Measurements from ENCODE around the gene B4GALT5.

B4GALT5 gene

DNA sequence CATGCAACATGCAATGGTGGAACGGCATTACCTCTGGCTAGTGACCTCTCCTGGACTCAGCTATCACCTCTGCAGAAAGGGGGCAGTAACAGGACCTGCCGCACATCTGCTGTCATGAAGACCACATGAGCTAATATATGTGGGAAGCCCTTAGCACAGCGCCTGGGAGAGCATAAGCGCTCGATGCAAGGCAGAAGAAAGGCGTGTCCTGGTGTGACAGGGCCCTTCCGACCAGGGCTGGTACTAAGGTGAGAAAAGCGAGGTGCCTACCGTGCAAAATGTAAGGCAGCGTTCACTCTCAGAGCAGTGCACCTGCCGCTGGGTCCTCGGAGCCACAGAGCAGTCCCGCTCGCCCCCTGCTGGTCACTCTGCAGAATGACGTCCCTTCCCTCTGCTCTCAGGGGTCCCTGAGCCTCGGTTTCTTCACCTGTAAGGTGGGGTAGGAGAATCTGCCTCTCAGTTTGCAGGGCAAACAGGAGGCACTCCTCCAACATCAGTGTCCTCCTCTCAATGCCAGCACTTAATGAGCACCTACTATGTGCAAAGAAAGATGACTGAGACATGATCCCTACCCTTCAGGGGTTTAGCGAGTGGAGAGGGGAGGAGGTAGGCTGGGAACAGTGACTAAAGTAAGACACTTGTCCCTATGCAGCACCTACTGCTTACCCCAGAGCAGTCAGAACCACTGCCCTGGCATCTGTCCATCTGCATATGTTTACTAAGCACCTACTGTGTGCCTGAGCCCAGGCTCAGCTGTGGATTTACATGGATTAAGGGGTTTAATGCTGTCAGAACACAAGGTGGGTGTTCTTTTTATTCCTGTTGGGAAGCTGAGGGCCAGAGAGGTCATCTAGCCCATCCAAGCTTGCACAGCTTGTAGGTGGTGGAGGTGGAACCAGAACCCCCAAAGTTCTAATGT, 104.7 kb downstream of the B4GALT5 start:
- Histone ChIP-seq H3K4me1 (ENCODE audit: insufficient read depth, poor library complexity, severe bottlenecking) (peaks cover 11% of the 10 kb centered on the region), H3K9me3 (ENCODE audit: severe bottlenecking) (no peaks in the 10 kb centered on the region), H3K27me3 (ENCODE audit: insufficient read depth, poor library complexity, severe bottlenecking) (no peaks in the 10 kb centered on the region), H3K4me3 (ENCODE audit: severe bottlenecking) (no peak overlapping the region), H3K36me3 (ENCODE audit: low read depth) (no peaks in the 10 kb centered on the region), H3K27ac (ENCODE audit: poor library complexity, severe bottlenecking) (no peak overlapping the region)
- ATAC-seq (ENCODE audit: low read depth) (peak; percentile 58), DNase-seq (ENCODE audit: low spot score) (no peak)
- TF ChIP-seq, protein P1, sequence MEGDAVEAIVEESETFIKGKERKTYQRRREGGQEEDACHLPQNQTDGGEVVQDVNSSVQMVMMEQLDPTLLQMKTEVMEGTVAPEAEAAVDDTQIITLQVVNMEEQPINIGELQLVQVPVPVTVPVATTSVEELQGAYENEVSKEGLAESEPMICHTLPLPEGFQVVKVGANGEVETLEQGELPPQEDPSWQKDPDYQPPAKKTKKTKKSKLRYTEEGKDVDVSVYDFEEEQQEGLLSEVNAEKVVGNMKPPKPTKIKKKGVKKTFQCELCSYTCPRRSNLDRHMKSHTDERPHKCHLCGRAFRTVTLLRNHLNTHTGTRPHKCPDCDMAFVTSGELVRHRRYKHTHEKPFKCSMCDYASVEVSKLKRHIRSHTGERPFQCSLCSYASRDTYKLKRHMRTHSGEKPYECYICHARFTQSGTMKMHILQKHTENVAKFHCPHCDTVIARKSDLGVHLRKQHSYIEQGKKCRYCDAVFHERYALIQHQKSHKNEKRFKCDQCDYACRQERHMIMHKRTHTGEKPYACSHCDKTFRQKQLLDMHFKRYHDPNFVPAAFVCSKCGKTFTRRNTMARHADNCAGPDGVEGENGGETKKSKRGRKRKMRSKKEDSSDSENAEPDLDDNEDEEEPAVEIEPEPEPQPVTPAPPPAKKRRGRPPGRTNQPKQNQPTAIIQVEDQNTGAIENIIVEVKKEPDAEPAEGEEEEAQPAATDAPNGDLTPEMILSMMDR (IDR thresholded peaks at IDR 0.05; ENCODE audit: poor library complexity, severe bottlenecking), result peak; percentile 100

DNA sequence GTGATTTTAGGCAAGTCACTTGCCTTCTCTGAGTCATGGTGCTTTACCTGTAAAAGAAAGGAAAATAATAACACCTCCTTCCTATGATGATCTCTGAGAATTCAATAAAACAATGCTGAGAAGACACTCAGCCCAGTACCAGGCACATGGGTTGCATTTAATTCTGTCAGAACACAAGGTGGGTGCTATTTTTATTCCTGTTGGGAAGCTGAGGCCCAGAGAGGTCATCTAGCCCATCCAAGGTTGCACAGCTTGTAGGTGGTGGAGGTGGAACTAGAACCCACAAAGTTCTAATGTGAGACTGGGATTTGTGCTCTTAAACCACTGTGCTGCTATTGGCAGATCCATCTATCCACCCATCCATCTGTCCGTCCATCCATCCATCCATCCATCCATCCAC, 106.1 kb downstream of the B4GALT5 start:
- Histone ChIP-seq H3K27me3 (ENCODE audit: insufficient read depth, poor library complexity, severe bottlenecking) (no peaks in the 10 kb centered on the region), H3K9me3 (ENCODE audit: severe bottlenecking) (no peaks in the 10 kb centered on the region), H3K36me3 (ENCODE audit: low read depth) (no peaks in the 10 kb centered on the region), H3K4me3 (ENCODE audit: severe bottlenecking) (no peak overlapping the region), H3K4me1 (ENCODE audit: insufficient read depth, poor library complexity, severe bottlenecking) (peaks cover 11% of the 10 kb centered on the region), H3K27ac (ENCODE audit: poor library complexity, severe bottlenecking) (no peak overlapping the region)
- DNase-seq (ENCODE audit: low spot score), result no peak
- ATAC-seq (ENCODE audit: low read depth), result no peak
- TF ChIP-seq, protein P1 (IDR thresholded peaks at IDR 0.05; ENCODE audit: poor library complexity, severe bottlenecking), result no peak

DNA sequence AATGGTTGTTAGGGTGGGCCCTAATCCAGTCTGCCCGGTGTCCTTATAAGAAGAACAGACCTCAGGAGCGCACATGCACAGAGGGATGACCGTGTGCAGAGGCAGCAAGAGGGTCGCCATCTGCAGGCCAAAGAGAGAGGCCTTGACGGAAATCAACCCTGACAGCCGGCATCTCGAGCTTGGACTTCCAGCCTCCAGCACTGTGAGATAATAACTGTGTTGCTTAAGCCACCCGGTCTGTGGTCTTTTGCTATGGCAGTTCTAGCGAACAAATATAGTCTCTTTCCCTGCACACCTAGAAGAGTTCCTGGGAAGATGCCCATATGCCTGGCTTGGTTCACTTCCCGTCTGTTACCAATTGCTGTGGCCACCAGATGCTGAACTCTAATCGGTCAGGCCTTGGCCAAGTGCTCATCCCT, 110.5 kb downstream of the B4GALT5 start:
- DNase-seq (ENCODE audit: low spot score), result no peak
- H3K36me3 ChIP-seq (ENCODE audit: low read depth), result no peaks in the 10 kb centered on the region
- H3K27ac ChIP-seq (ENCODE audit: poor library complexity, severe bottlenecking), result no peak overlapping the region
- H3K27me3 ChIP-seq (ENCODE audit: insufficient read depth, poor library complexity, severe bottlenecking), result no peaks in the 10 kb centered on the region
- no peaks in the 10 kb centered on the region for H3K9me3 ChIP-seq (ENCODE audit: severe bottlenecking)
- ATAC-seq (ENCODE audit: low read depth), result no peak
- peaks cover 11% of the 10 kb centered on the region for H3K4me1 ChIP-seq (ENCODE audit: insufficient read depth, poor library complexity, severe bottlenecking)
- TF ChIP-seq, protein P1 (IDR thresholded peaks at IDR 0.05; ENCODE audit: poor library complexity, severe bottlenecking), result peak; percentile 60
- H3K4me3 ChIP-seq (ENCODE audit: severe bottlenecking), result no peak overlapping the region

DNA sequence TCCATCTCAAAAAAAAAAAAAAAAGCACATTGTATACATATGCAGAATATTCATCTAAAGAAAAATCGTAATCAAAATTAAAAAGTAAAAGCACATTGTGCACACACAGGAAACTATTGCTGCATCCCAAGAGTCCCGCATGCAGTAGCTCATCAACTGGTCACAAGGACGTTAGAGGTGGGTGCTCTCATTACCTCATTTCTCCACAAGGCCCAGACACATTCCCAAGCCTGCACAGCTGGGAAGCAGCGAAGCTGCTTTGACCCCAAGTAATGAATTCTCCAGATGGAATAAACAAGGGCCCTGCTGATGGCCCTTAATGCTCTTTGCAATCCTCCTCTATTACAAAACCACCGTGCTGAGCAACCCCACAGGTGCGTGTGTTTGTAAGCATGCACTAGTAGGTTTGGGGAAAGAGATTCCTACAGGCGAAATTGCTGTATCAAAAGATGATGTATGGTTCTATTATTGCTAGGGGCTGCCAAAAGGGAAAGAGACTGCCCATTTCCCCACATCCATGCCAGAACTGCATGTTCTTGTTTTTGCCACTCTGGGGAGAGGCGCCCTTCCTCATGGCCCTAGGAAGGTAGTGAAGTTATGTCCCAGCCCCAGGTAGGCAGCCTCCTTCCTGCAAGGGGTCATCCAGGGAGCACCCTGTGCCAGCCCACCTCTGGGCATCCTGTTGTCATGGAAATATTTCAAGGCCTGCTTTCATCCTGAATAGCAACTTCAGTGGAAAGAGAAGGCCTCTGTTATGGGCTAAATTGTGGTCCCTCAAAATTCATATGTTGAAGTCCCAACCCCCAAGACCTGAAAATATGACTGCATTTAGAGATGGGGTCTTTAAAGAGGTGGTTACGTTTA, 111.1 kb downstream of the B4GALT5 start:
- H3K27me3 ChIP-seq (ENCODE audit: insufficient read depth, poor library complexity, severe bottlenecking), result no peaks in the 10 kb centered on the region
- H3K36me3 ChIP-seq (ENCODE audit: low read depth), result no peaks in the 10 kb centered on the region
- DNase-seq (ENCODE audit: low spot score), result no peak
- ATAC-seq (ENCODE audit: low read depth), result no peak
- H3K4me1 ChIP-seq (ENCODE audit: insufficient read depth, poor library complexity, severe bottlenecking), result peaks cover 11% of the 10 kb centered on the region
- no peak overlapping the region for H3K4me3 ChIP-seq (ENCODE audit: severe bottlenecking)
- H3K27ac ChIP-seq (ENCODE audit: poor library complexity, severe bottlenecking), result no peak overlapping the region
- no peaks in the 10 kb centered on the region for H3K9me3 ChIP-seq (ENCODE audit: severe bottlenecking)
- TF ChIP-seq, protein P1 (IDR thresholded peaks at IDR 0.05; ENCODE audit: poor library complexity, severe bottlenecking), result no peak
